DOHH2 (cell line): ENCODE data around the gene ZNF467.

Source experiments
- H3F3A ChIP-seq: fragments of 200-600 bp; sonication (generic), shearing (Covaris generic); 2 replicates; pipeline ENCODE4 v1.6.0; 2016; ENCODE audit warnings: antibody characterized with exemption, mild to moderate bottlenecking; ENCODE audit not compliant: control insufficient read depth, insufficient read depth
- H3K27ac ChIP-seq: fragments of 200-600 bp; sonication (generic); 2 replicates; pipeline ENCODE4 v1.5.1; 2014; ENCODE audit warnings: low read depth, mild to moderate bottlenecking, low read length, moderate library complexity
- H3K27me3 ChIP-seq: fragments of 200-600 bp; sonication (generic); 2 replicates; pipeline ENCODE4 v1.6.1; 2014; ENCODE audit warnings: mild to moderate bottlenecking, low read length, mixed read lengths; ENCODE audit not compliant: control insufficient read depth
- H3K36me3 ChIP-seq: fragments of 200-600 bp; sonication (generic); 2 replicates; pipeline ENCODE4 v1.6.1; 2014; ENCODE audit warnings: mild to moderate bottlenecking, low read length, moderate library complexity, mixed read lengths; ENCODE audit not compliant: control insufficient read depth
- H3K4me1 ChIP-seq: fragments of 200-600 bp; sonication (generic); 2 replicates; pipeline ENCODE4 v1.6.1; 2014; ENCODE audit warnings: mild to moderate bottlenecking, low read length, mixed read lengths; ENCODE audit not compliant: control insufficient read depth
- H3K4me2 ChIP-seq: fragments of 200-600 bp; sonication (generic); 2 replicates; pipeline ENCODE4 v1.6.0; 2014; ENCODE audit warnings: mild to moderate bottlenecking, low read length, moderate library complexity
- H3K4me3 ChIP-seq: fragments of 200-600 bp; sonication (generic); 2 replicates; pipeline ENCODE4 v1.5.1; 2014; ENCODE audit warnings: mild to moderate bottlenecking, low read length, mixed read lengths
- H3K79me2 ChIP-seq: fragments of 200-600 bp; sonication (generic); 2 replicates; pipeline ENCODE4 v1.6.1; 2014; ENCODE audit warnings: mild to moderate bottlenecking, low read length, mixed read lengths; ENCODE audit not compliant: control insufficient read depth
- H3K9me2 ChIP-seq: fragments of 200-600 bp; sonication (generic); replicated peaks from 2 replicates; pipeline ENCODE4 v1.6.1; 2014; ENCODE audit warnings: mild to moderate bottlenecking, low read length, mixed read lengths; ENCODE audit not compliant: control insufficient read depth
- H3K9me3 ChIP-seq: fragments of 200-600 bp; sonication (generic); 2 replicates; pipeline ENCODE4 v1.6.1; 2014; ENCODE audit warnings: antibody characterized with exemption, low read length, mixed read lengths; ENCODE audit not compliant: control insufficient read depth, insufficient read depth
- H4K20me1 ChIP-seq: fragments of 200-600 bp; sonication (generic); 2 replicates; pipeline ENCODE4 v1.6.0; 2014; ENCODE audit warnings: low read depth, mild to moderate bottlenecking, antibody characterized with exemption, low read length, moderate library complexity; ENCODE audit not compliant: control insufficient read depth, insufficient read depth
- CTCF ChIP-seq: fragments of 200-600 bp; sonication (generic); IDR thresholded peaks from one replicate; pipeline ENCODE4 v1.5.1; 2014; ENCODE audit warnings: antibody characterized with exemption, mild to moderate bottlenecking, low read depth, low read length; ENCODE audit not compliant: poor library complexity, severe bottlenecking
- EZH2phosphoT487 ChIP-seq: fragments of 200-600 bp; sonication (generic); IDR thresholded peaks from 2 replicates; pipeline ENCODE4 v1.6.1; 2017; ENCODE audit warnings: borderline replicate concordance, mild to moderate bottlenecking, antibody characterized with exemption, low read length, moderate library complexity, mixed read lengths

Gene ZNF467

GRCh38 chr7:149723795-149724495, 49.4 kb downstream of the ZNF467 start:
- Histone ChIP-seq H3K9me2 (no peaks in the 10 kb centered on the region), H3F3A (no peaks in the 10 kb centered on the region), H4K20me1 (no peaks in the 10 kb centered on the region), H3K4me3 (no peak overlapping the region), H3K9me3 (no peaks in the 10 kb centered on the region), H3K4me1 (no peaks in the 10 kb centered on the region), H3K79me2 (no peaks in the 10 kb centered on the region), H3K4me2 (no peak overlapping the region), H3K27me3 (no peaks in the 10 kb centered on the region), H3K27ac (no peak overlapping the region), H3K36me3 (peaks cover 50% of the 10 kb centered on the region)
- TF ChIP-seq EZH2phosphoT487 (no peak), CTCF (no peak)

DNA sequence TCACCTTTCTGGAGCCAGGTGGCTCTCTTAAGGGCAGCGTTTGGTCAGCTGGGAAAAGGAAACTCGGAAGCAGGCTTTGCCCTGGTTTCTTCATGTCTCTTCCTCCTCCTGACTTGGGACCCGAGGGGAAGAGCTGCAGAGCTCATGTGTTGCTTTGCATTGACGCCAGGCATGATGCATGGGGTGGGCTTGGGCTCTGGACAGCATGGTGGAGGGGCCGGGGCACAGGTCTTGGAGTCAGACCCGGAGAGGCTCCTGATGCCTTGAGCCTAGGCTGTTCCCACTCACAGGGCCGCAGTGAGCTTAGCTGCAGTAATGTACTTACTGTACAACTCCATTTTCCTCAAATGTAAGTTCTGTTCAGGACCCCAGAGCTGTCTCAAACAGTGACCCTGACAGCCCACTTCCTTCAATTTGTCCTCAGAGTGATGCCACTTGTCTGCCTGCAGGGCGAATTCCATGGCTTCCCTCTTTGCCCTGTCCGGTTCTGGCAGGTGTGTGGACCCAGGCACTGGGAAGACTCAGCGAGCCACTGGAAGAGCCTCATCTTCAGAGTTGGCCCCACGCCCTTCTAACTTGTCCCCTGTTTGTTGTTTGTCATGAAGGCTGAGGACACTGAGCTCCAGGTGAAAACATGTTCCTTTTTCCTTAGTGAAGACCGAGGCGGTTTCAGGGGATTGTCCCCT, 50.2 kb downstream of the ZNF467 start:
- Histone ChIP-seq H3K27me3 (no peaks in the 10 kb centered on the region), H3F3A (no peaks in the 10 kb centered on the region), H3K36me3 (peaks cover 45% of the 10 kb centered on the region), H3K4me3 (no peak overlapping the region), H4K20me1 (no peaks in the 10 kb centered on the region), H3K27ac (no peak overlapping the region), H3K79me2 (no peaks in the 10 kb centered on the region), H3K9me2 (no peaks in the 10 kb centered on the region), H3K9me3 (no peaks in the 10 kb centered on the region), H3K4me2 (no peak overlapping the region), H3K4me1 (no peaks in the 10 kb centered on the region)
- TF ChIP-seq CTCF = no peak
- no peak for TF ChIP-seq EZH2phosphoT487

DNA sequence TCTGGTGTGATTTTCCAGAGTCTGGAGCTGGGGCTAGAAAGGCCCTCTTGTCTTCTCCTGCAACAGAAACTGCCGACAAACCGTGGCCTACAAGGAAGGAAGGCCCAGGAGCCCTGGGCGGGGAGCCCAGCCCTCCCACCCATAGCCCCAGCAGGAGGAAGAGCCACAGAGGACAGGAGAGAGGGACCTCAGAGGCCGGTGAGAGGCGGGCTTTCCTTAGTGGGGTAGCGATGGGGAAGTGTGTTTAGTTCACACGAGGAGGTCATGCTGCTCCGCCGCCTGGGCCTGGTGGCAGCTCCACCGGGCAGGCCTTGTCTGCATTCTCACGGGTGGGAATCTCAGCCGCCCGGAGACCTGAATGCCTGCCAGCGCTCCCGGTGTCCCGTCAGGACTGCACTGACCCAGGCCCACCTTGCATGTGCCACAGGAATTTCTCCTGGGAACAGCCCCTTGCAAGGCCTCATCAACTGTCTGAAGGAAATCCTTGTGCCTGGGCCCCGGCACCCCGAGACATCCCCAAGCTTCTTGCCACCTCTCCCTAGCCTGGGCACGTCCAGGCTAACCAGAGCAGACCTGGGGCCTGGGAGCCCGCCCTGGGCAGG, 50.9 kb downstream of the ZNF467 start:
- H3K36me3 ChIP-seq = peaks cover 45% of the 10 kb centered on the region
- H3K4me2 ChIP-seq = no peak overlapping the region
- H3K27me3 ChIP-seq = no peaks in the 10 kb centered on the region
- TF ChIP-seq CTCF = no peak
- no peak for TF ChIP-seq EZH2phosphoT487
- H3K9me2 ChIP-seq = no peaks in the 10 kb centered on the region
- no peaks in the 10 kb centered on the region for H3K9me3 ChIP-seq
- H3K4me3 ChIP-seq = no peak overlapping the region
- no peaks in the 10 kb centered on the region for H4K20me1 ChIP-seq
- no peaks in the 10 kb centered on the region for H3F3A ChIP-seq
- H3K79me2 ChIP-seq = no peaks in the 10 kb centered on the region
- no peaks in the 10 kb centered on the region for H3K4me1 ChIP-seq
- H3K27ac ChIP-seq = no peak overlapping the region
